GM12891 (cell line): Measurements from ENCODE around the gene MAIP1.

Experiments
- POLR2A ChIP-seq: IDR thresholded peaks from 2 replicates; pipeline ENCODE4 v1.6.1; 2011; ENCODE audit warnings: low read depth, low read length, control low read depth
- POLR2AphosphoS5 ChIP-seq: IDR thresholded peaks from 2 replicates; pipeline ENCODE4 v1.6.1; 2011; ENCODE audit warnings: low read depth, low read length, control low read depth
- SPI1 ChIP-seq: IDR thresholded peaks from 2 replicates; pipeline ENCODE4 v1.6.1; 2011; ENCODE audit warnings: low read depth, low read length, control low read depth
- TAF1 ChIP-seq: IDR thresholded peaks from 2 replicates; pipeline ENCODE4 v1.6.1; 2011; ENCODE audit warnings: low read depth, low read length, control low read depth

GRCh38 chr2:199932312-199932855 lies 23.0 kb upstream of the MAIP1 start:
- TF ChIP-seq POLR2A (no peak), TAF1 (no peak), POLR2AphosphoS5 (no peak), SPI1 (no peak)
